Measurements from ENCODE around the gene FAM200C.

FAM200C gene

GRCh38 chr5:160366230-160366629 is 33.6 kb downstream of the FAM200C start:
- no peak for DNase-seq

- DNase-seq = no peak
Measured at GRCh38 chr5:160363660-160364395, 36.0 kb downstream of the FAM200C start.

- no peak for DNase-seq
Measured at GRCh38 chr5:160363211-160363610, 36.6 kb downstream of the FAM200C start.

- no peak for DNase-seq
Measured at GRCh38 chr5:160361624-160362228, 38.1 kb downstream of the FAM200C start.

- DNase-seq = no peak
Measured at GRCh38 chr5:160360310-160360709, 39.5 kb downstream of the FAM200C start.

DNA sequence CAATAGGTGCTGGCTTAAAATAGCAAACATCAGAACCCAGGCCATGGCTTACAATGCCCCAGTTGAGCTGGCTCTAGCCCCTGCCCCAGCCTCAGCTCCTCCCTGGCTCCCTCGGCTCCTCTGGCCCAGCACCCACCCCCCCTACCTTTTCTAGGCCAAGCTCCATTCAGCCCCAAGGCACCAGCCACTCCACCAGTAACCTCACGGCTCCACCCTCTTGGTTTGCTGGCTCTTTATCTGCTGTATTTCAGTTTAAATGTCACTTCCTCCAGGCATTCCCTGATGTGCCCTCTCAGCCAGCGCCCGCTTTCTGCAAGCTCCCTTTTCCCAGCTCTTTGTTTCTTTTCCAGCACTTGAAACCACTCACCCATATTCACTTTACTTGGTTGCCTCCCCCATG is 40.0 kb downstream of the FAM200C start:
- no peak for DNase-seq

GRCh38 chr5:160359242-160359641 is 40.6 kb downstream of the FAM200C start:
- DNase-seq = no peak

DNA sequence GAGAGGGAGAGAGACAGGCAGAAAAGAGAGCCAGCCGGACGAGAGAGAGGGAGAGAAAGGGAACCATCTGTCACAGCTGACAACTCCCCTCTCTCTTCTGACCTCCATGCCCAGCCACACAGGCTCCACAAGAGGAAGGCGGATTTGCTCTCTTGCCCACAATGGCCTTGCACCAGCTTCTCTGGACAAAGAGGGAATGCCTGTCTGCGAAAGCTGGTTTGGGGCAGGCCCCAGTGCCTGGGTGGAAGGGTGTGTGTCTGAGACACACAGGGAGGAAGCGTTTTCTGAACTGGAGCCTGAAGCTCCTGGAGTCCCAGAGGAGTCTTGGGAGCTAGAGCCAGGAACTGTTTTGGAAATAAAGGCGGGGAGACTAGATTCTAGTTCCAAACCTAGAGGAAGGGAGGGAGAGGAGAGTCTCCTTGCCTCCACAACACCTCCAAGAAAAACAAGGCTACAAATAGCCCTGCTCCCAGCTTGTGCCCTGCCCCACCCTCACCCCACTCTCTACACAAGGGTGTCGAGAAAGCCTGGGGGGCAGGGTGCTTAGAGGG is 41.9 kb downstream of the FAM200C start:
- DNase-seq = no peak

DNA sequence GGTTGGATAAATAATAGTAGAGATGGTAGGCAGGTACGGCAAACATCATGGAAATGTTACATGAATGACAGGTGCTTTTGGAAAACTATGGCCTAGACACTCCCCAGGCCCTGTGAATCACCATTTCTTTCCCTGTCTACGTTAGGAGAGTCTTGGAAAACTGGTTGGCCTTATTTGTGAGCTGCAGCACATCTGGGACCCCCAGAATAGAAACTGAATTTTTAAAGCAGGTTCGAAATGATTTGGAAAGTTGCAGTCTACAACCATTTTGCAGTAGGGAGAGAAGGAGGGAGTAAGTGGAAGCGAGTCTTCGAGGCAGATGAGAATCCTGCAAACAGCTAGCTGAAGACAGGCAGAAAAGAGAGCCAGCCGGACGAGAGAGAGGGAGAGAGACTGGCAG is 42.5 kb downstream of the FAM200C start:
- DNase-seq = no peak

DNA sequence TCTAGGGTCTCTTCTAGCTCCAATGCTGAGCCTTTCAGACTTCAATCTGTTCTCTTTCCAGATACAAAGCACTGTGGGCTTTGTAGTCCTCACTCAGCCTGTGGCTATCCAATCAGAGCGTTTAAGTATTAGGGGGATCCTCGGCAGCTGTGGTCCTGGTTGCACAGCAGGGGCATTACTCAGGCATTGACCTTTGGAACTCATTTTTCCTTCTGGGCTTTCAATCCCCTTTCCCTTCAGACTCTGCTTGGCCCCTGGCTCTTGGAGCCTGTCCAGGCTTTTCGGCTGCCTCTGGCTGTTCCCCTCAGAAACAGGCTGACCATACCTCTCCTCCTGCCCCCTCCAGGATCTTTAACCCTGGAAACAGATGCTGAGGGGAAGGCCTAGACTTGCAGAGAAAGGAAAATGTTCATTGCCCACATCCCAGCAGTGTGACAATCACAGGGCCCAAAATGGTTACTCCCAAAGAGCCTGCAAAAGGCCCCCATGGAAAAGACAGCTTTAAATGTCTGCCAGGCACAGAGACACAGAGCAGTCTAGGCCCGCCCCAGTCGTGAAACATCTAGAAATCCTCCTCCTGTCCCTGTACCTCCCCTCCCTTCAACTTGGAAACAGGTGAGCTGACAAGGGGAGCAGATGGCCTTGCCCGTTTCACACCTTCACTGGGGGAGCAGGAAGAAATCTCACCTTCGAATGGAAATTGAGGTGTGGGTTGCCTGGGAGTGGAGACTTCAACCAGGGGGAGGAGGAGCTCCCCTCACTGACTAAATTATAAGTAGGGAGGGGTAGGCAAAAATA is 43.1 kb downstream of the FAM200C start:
- DNase-seq = no peak

GRCh38 chr5:160354666-160355065 is 45.2 kb downstream of the FAM200C start:
- DNase-seq = no peak

- DNase-seq = no peak
Measured at GRCh38 chr5:160353379-160353778, 46.5 kb downstream of the FAM200C start.

GRCh38 chr5:160352308-160352707 is 47.5 kb downstream of the FAM200C start:
- no peak for DNase-seq

DNA sequence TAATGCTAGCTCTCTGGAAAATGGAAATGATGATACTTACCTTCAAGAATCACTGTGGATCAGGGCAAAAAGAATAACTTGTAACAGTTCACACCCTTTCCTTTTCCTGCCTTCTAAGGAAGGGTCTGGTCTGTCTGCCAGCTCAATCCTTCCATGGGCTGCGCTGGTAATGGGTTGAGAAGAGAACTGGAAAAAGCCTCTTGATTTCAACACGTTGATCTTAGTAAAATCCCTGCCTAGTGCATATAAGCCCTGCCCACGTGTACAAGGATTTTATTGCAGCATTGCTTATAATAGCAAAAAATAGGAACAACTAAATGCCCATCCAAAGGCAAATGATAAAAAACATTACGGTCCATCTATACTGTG is 49.9 kb downstream of the FAM200C start:
- no peak for DNase-seq

- DNase-seq = no peak
Measured at GRCh38 chr5:160349249-160349934, 50.5 kb downstream of the FAM200C start.

- no peak for DNase-seq
Measured at GRCh38 chr5:160348080-160348479, 51.8 kb downstream of the FAM200C start.

DNA sequence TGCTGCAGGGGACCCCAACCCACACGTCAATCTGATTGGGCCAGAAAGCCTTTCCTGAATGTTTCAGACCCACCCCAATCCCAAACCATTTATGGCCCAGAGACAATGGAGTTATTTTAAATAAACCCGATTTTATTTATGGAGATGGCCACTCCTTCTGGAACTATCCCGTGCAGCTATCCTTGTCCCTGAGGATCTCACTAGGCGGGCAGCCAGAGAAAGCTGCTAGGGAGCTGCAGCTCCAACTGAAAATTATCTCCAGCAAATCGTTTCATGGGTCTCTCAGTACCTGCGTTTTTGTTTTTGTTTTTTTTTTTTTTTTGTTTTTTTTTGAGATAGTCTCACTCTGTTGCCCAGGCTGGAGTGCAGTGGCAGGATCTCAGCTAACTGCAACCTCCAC is 52.4 kb downstream of the FAM200C start:
- DNase-seq = no peak
